ENCODE results near the gene DPYSL4. TPM values are rescaled to one million over a fixed set of nuclear protein-coding genes. Genes with fewer than 3 reads are reported as not detected.

Gene DPYSL4
- total RNA-seq, 1 donor from 2014 or later, result 26.1 TPM

DNA sequence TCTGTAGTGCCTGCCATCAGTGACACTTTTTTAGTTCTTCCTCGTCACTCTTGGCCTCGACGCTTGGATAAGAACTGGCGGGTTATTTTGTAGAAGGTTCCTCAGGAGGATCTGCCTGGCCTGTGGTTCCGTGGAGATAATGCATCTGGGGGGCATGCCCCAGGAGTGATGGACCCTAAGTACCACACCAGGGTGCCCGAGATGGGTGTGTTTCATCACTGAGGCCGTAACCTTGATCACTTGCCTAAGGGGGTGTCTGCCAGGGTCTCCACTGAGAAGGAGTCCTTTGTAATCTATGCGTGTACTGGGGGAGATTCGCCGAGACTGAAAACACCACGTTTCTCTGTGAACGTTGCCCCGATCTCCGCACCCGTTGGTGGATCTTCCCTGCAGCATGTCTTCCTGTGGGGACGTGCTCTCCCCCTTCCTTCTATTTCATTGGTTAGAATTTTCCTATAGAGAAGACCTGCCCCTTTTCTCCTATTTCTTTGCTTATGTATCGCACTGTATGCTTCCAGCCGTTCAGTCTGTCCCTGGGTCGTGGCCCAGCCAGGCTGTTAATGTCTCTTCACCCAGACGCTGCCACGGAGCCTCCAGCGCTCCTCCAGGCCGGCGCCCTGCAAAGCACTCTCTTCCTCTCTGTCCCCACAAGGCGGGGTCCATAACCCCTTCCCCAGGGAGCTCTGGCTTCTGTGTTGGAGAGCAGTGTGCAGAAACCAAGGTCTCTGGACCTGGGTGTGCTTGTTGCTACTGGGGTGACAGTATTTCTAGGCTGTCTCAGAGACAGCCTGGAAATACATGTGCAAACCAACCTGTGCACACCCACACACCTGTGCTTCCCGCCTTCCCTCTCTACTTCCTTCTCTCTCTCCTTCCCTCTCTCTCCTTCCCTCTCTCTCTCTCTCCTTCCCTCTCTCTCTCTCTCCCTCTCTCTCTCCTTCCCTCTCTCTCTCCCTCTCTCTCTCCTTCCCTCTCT is 14.4 kb upstream of the DPYSL4 start:
- Mint-ChIP-seq H3K27me3 (ENCODE audit: low read depth, unreplicated experiment) (peaks cover 68% of the 10 kb centered on the region), H3K27ac (ENCODE audit: unreplicated experiment) (no peak overlapping the region), H3K4me3 (ENCODE audit: unreplicated experiment) (no peak overlapping the region), H3K9me3 (ENCODE audit: unreplicated experiment) (peaks cover 4% of the 10 kb centered on the region), H3K36me3 (ENCODE audit: low read depth, unreplicated experiment) (peaks cover 3% of the 10 kb centered on the region), H3K4me1 (ENCODE audit: low read depth, unreplicated experiment) (no peaks in the 10 kb centered on the region)
- Histone ChIP-seq H3K27me3 (ENCODE audit: insufficient read depth, low read length) (peaks cover 31% of the 10 kb centered on the region), H3K4me3 (ENCODE audit: insufficient read depth, low read depth, low read length) (no peak overlapping the region), H3K4me2 (ENCODE audit: low read length) (no peak overlapping the region), H3K79me2 (ENCODE audit: insufficient read depth, low read length) (no peaks in the 10 kb centered on the region), H3K27ac (ENCODE audit: low read depth, low read length) (no peak overlapping the region), H4K20me1 (ENCODE audit: insufficient read depth, low read length) (no peaks in the 10 kb centered on the region), H3K9me3 (ENCODE audit: insufficient read depth, low read depth, low read length) (no peaks in the 10 kb centered on the region), H3K4me1 (ENCODE audit: insufficient read depth, low read length) (no peaks in the 10 kb centered on the region), H3K9ac (ENCODE audit: low read length) (no peak overlapping the region), H2AFZ (ENCODE audit: low read depth, low read length) (no peak overlapping the region), H3K36me3 (ENCODE audit: insufficient read depth, low read length) (no peaks in the 10 kb centered on the region)
- TF ChIP-seq, protein P1, sequence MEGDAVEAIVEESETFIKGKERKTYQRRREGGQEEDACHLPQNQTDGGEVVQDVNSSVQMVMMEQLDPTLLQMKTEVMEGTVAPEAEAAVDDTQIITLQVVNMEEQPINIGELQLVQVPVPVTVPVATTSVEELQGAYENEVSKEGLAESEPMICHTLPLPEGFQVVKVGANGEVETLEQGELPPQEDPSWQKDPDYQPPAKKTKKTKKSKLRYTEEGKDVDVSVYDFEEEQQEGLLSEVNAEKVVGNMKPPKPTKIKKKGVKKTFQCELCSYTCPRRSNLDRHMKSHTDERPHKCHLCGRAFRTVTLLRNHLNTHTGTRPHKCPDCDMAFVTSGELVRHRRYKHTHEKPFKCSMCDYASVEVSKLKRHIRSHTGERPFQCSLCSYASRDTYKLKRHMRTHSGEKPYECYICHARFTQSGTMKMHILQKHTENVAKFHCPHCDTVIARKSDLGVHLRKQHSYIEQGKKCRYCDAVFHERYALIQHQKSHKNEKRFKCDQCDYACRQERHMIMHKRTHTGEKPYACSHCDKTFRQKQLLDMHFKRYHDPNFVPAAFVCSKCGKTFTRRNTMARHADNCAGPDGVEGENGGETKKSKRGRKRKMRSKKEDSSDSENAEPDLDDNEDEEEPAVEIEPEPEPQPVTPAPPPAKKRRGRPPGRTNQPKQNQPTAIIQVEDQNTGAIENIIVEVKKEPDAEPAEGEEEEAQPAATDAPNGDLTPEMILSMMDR (IDR thresholded peaks at IDR 0.05; ENCODE audit: insufficient read depth, low read depth, low read length), result no peak
- no peak for TF ChIP-seq EZH2 (IDR thresholded peaks at IDR 0.05; ENCODE audit: insufficient read depth, low read length)
- FAIRE-seq, result no peak
- no peak for DNase-seq (ENCODE audit: low read depth)

- Mint-ChIP-seq H3K4me3 (ENCODE audit: unreplicated experiment) (no peak overlapping the region), H3K36me3 (ENCODE audit: low read depth, unreplicated experiment) (peaks cover 3% of the 10 kb centered on the region), H3K27me3 (ENCODE audit: low read depth, unreplicated experiment) (peaks cover 72% of the 10 kb centered on the region), H3K27ac (ENCODE audit: unreplicated experiment) (no peak overlapping the region), H3K9me3 (ENCODE audit: unreplicated experiment) (peaks cover 4% of the 10 kb centered on the region), H3K4me1 (ENCODE audit: low read depth, unreplicated experiment) (no peaks in the 10 kb centered on the region)
- Histone ChIP-seq H2AFZ (ENCODE audit: low read depth, low read length) (no peak overlapping the region), H3K4me1 (ENCODE audit: insufficient read depth, low read length) (no peaks in the 10 kb centered on the region), H3K4me2 (ENCODE audit: low read length) (no peak overlapping the region), H3K4me3 (ENCODE audit: insufficient read depth, low read depth, low read length) (no peak overlapping the region), H3K79me2 (ENCODE audit: insufficient read depth, low read length) (no peaks in the 10 kb centered on the region), H3K27ac (ENCODE audit: low read depth, low read length) (no peak overlapping the region), H3K36me3 (ENCODE audit: insufficient read depth, low read length) (no peaks in the 10 kb centered on the region), H3K9ac (ENCODE audit: low read length) (no peak overlapping the region), H4K20me1 (ENCODE audit: insufficient read depth, low read length) (no peaks in the 10 kb centered on the region), H3K9me3 (ENCODE audit: insufficient read depth, low read depth, low read length) (no peaks in the 10 kb centered on the region), H3K27me3 (ENCODE audit: insufficient read depth, low read length) (peaks cover 37% of the 10 kb centered on the region)
- DNase-seq (ENCODE audit: low read depth) (no peak), FAIRE-seq (no peak)
- TF ChIP-seq EZH2 (IDR thresholded peaks at IDR 0.05; ENCODE audit: insufficient read depth, low read length), result no peak
Observed at GRCh38 chr10:132173185-132173584, 13.6 kb upstream of the DPYSL4 start.

GRCh38 chr10:132174237-132174636 is 12.5 kb upstream of the DPYSL4 start:
- no peak for DNase-seq (ENCODE audit: low read depth)
- Histone ChIP-seq H3K4me1 (ENCODE audit: insufficient read depth, low read length) (no peaks in the 10 kb centered on the region), H3K79me2 (ENCODE audit: insufficient read depth, low read length) (no peaks in the 10 kb centered on the region), H4K20me1 (ENCODE audit: insufficient read depth, low read length) (no peaks in the 10 kb centered on the region), H3K27ac (ENCODE audit: low read depth, low read length) (no peak overlapping the region), H3K9ac (ENCODE audit: low read length) (no peak overlapping the region), H3K27me3 (ENCODE audit: insufficient read depth, low read length) (peaks cover 37% of the 10 kb centered on the region), H3K4me2 (ENCODE audit: low read length) (no peak overlapping the region), H3K36me3 (ENCODE audit: insufficient read depth, low read length) (no peaks in the 10 kb centered on the region), H2AFZ (ENCODE audit: low read depth, low read length) (no peak overlapping the region), H3K4me3 (ENCODE audit: insufficient read depth, low read depth, low read length) (no peak overlapping the region), H3K9me3 (ENCODE audit: insufficient read depth, low read depth, low read length) (no peaks in the 10 kb centered on the region)
- Mint-ChIP-seq H3K27ac (ENCODE audit: unreplicated experiment) (no peak overlapping the region), H3K4me3 (ENCODE audit: unreplicated experiment) (no peak overlapping the region), H3K27me3 (ENCODE audit: low read depth, unreplicated experiment) (peaks cover 78% of the 10 kb centered on the region), H3K9me3 (ENCODE audit: unreplicated experiment) (peaks cover 4% of the 10 kb centered on the region), H3K4me1 (ENCODE audit: low read depth, unreplicated experiment) (no peaks in the 10 kb centered on the region), H3K36me3 (ENCODE audit: low read depth, unreplicated experiment) (peaks cover 3% of the 10 kb centered on the region)
- TF ChIP-seq EZH2 (IDR thresholded peaks at IDR 0.05; ENCODE audit: insufficient read depth, low read length), result no peak
- TF ChIP-seq, protein P1 (IDR thresholded peaks at IDR 0.05; ENCODE audit: insufficient read depth, low read depth, low read length), result no peak
- no peak for FAIRE-seq

All from astrocyte (in vitro differentiated cells and primary cell).